GM21423 (cell line): Measurements from ENCODE around the gene HDHD5.

ENCODE experiments used
- ATAC-seq: cut with Tn5 transposase; IDR thresholded peaks from one replicate; pipeline ENCODE4 v1.9.1; 2021; ENCODE audit warnings: mild to moderate bottlenecking, moderate library complexity; ENCODE audit not compliant: unreplicated experiment

Gene HDHD5

DNA sequence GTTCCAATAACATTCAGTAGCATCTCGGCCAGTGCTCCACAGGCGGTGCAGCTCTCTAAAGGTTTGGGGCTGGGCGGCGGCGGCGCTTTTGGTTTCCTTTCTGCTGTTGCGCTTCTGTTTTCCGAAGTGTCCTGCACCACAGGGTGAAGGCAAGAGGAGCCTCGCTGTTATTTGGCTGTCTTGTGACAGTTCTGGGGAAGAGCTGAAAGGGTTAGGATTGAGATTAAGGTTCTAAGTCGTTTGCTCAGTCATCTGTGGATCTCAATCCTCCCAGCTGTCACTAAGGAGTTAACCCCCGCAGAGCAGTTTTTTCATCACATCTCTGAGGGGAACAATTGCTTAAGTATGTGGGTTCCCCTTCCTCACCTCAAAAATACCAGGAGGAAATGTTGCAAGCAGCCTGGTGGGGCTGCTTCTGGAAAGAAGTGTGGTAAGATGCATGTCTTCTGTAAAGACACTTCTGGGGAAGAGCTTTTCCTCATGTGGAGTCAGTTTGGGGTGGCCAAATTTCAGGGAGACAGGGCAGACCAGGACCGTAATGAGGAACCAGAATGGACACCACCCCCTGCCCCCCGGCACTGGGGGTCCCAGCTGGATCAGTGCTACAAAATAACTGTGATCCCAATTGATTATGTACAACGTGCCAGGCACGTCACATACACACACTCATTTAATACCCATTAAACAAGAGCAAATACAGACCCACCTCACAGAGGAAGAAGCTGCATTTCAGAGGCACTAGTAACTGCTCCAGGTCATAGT lies 52.1 kb downstream of the HDHD5 start:
- peak; percentile 55 for ATAC-seq

DNA sequence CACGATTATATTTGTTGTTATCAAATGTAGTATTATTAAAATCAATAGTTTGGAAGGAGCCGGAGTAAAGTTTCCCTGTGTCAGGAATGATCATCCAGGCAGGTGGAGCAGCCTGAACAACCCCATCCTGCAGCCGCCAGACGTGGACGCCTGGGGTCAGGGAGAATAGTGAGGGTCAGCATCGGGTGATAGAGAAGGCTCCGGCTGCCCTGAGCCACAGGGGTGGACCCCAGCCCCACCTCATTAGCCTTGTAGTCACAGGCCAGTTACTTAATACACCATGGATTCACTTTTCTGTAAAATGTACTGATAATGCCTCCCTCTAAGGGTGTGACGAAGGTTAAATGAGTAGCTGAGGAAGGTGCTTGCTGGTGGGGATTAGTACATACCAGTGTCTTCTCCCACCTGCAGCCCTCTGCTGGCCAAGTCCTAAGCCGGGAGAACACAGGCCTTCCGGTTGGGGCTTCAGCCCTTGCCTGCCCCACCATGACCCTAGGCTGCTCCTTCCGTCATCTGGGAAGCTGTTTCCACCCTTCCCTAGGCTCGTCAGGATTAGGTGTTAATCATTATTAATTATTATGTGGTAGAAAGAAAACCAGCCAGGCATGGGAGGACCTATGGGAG lies 52.8 kb downstream of the HDHD5 start:
- ATAC-seq: peak; percentile 29

DNA sequence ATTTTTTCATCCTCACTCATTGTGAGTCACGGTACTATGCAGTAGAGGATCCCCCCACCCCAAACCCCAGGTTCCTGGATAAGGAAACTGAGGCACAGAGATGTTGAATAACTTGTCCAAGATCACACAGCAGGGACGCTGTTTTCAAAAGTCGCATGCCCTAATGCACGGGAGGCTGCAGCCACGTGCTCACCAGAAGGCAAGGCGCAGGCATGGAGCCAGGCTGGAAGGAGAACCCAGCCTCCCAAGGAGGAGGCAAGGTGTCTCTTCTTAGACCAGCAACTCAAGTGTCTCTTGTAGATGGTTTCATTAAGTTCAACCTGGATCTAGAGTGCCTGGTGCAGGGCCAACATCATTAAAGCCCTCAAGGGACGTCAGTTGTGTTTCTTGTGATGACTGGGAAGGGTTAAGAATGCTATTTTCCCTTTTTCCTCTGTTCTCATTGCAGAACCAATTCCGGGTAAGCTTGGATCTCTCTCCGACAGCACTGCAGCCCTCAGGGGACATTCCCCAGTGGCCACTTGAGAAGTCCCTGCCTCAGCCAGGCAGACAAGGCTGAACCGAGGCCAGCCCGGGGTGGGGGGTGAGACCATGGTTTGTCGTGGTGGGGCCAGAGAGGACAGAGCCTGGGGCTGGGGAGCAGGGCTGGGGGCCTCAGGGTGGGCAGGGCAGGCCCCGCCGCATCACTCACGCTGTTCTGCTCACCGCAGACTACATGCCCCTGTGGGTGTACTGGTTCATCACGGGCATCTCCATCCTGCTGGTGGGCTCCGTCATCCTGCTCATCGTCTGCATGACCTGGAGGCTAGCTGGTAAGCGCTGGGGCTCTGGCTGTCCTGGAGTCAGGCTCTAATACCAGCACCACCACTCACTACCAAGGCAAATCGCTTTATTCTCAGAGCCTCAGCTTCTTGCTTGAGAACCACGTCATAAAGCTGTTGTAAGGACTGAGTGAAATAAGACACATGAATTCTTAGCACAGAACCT lies 53.6 kb downstream of the HDHD5 start:
- no peak for ATAC-seq

DNA sequence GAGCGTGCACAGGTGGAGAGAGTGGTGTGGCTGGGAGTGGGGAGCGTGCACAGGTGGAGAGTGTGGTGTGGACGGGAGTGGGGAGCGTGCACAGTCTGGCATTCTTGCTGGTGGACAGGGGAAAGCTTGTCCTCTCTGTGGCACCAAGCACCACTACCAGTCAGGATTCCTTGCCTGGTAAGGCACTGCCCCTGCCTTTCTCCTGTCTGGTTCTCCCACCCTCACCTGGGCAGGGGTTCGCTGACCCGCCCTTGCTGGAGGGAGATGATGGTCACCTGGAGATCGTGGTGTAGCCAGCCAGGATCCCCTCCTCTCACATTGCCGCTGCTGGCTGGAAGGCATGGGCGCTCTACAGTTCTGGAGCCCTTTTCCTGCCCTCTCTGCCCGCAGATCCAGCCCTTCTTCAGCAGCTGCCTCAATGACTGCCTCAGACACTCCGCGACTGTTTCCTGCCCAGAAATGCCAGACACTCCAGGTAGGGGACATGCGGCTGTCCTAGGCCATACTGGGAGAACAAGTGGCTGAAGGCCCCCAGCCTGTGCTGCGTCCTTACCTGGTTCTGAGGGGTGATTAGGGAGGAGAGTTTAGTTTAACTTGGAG lies 54.6 kb downstream of the HDHD5 start:
- ATAC-seq: no peak

DNA sequence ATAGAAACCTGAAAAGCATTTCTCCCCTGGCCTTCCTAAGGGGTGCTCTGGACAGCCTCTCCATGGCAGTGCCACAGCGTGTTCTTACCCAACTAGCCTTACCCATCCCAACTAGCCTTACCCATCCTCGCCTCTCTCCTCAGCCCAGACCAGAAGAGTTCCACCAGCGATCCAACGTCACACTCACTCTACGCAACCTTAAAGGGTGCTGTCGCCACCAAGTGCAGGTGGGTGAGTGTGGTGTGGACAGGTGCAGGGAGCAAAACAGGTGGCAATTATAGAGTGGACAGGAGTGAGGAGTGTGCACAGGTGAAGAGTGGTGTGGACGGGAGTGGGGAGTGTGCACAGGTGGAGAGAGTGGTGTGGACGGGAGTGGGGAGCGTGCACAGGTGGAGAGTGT lies 55.7 kb downstream of the HDHD5 start:
- no peak for ATAC-seq

DNA sequence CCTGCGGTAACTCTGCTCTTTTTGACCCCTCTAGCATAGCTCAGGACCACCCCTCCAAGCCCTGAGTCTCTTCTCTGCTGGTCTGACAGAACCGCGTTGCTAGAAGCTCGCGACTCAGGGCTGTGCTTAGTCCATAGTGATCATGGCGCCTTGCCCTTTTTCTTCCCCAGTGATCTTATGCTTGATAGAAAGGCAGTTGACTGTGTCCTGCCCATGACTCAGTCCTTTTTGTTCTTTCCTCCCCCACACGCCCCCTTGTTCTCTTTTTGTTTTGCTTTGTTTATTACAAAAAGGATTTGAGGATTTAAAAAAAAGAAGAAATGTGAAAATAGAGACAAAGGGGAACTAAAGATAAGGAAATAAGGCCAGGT lies 56.8 kb downstream of the HDHD5 start:
- ATAC-seq: no peak

DNA sequence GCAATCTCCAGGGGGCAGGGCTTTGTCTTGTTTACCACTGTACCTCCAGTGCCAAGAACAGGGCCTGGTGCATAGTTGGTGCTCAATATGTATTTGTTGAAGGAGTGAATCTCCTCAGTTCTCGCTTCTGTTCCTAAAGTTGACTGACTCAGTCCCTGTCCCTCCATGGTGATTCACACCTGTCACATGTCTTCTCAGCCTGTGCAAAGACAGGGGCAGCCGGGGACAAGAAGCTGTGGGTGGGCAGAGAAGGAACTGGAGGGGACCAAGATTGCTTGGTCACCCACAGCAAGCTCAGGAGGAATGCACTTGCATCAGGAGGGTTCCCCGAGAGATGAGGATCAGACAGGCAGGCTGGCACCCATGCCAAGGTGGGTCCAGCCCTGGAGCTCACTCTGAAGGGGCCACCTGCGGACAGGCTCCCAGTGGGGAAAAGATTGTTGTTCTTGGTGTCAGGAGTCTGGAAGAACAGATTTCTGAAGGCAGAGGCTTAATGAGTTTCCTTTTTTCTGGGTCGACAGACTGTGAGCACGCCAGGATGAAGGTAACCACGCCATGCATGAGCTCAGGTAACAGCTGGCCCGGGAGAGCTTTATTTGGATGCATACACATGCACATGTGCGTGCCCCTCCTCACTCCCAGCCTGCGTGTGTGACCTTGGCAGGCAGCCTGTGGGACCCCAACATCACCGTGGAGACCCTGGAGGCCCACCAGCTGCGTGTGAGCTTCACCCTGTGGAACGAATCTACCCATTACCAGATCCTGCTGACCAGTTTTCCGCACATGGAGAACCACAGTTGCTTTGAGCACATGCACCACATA lies 57.4 kb downstream of the HDHD5 start:
- ATAC-seq: no peak

DNA sequence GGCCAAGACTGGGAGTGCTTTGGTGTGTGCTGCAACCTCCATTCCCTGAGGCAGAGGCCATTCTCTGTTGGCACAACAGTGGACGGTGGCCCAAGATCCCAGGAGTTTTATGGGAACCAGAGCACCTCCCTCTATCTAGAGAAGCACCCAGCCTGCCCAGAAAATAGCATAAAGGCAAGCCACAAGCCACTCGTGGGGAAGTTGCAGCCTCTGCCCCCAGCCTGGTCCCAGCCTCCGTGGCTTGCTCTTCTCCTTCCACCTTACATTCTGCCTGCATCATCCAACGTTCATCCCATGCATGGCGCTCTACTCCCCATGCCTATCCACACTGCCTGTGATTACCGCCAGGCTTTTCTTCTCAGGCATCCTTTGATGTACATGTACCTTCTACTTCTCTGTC lies 58.5 kb downstream of the HDHD5 start:
- no peak for ATAC-seq

DNA sequence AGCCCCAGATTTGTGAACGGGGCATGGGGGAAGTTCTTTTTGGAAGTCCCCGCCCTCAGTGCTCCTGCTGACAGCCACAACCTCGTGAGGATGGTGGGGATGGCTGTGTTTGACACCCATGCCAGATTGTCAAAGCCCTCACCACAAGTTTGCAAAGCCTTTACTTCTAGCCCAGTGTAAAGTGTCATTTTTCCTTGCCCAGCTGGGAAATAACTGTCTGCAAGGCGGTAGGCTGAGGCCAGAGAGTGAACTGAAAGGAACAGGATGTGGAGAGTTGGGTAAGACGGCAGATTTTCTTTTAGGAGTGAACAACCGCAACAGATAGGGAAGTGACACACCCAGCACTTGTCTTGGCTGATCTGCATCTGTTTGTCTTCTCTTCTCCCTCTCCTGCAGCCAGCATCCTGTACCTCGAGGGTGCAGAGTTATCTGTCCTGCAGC lies 60.7 kb downstream of the HDHD5 start:
- ATAC-seq: no peak

DNA sequence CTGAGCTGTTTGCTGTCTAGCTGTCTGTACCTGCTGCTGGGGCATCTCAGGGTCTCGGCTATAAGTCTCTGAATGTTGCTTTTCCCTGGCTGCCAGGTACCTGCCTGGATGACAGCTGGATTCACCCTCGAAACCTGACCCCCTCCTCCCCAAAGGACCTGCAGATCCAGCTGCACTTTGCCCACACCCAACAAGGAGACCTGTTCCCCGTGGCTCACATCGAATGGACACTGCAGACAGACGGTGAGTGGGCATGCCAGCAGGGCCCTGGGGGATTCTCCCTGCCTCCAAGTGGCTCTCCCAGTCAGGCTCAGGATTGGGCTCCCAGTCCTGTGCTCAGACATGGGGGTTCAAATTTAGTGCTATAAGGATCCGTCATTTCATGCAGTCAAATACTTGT lies 61.4 kb downstream of the HDHD5 start:
- no peak for ATAC-seq

DNA sequence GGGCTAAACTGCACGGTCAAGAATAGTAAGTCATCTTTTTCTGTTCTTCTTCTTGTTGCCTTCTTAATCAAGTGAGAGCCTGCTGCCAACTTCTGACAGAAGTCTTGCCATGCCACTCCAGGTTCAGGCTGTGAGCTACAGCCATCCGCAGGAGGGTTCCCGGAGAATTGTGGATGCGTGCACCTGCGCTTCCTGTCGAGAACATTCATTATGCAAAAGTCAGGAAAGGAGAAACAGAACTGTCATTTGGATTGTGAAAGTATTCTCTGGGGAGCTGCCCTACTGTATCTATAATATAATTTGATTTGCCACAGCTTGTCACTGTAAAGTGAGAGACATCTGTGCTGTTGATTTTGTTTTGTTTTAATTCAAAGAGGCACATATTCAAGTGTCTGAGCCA lies 62.0 kb downstream of the HDHD5 start:
- ATAC-seq: no peak

DNA sequence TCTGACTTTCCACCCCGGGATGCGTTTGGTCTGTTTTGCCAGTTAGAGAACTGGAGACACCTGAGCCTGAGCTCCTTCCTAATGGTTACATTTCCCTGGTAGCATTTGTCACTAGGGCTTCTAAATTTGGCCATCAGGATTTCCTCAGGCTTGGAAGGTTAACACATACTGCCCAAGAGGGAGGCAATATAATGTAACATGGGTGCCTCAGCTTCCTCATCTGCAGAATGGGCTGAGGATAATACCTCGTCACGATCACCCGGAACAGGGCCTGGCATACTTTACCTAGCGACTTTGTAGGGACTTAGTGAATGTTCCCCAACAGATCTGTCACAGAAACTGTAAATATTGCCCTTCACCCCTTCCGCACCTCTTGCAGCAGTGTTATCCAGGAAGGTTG lies 63.0 kb downstream of the HDHD5 start:
- no peak for ATAC-seq

DNA sequence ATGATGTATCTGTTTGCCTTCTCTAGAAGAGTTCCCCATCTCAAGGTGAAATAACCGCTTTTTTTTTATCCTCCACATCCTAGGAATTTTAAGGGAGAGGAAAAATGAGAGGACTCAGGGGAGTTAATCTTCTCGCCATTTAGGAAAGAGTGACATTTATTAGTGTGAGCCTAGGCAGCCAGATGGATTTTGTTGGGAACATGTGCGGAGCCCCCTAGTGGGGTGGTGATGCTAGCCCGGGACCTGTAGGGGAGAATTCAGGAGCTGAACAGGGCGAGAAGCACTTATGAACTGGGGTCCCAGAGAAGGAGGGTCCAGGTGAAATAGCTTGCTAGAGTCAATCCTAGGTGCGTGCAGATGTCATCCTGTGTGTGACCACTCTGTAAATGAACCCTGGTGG lies 63.5 kb downstream of the HDHD5 start:
- ATAC-seq: no peak

DNA sequence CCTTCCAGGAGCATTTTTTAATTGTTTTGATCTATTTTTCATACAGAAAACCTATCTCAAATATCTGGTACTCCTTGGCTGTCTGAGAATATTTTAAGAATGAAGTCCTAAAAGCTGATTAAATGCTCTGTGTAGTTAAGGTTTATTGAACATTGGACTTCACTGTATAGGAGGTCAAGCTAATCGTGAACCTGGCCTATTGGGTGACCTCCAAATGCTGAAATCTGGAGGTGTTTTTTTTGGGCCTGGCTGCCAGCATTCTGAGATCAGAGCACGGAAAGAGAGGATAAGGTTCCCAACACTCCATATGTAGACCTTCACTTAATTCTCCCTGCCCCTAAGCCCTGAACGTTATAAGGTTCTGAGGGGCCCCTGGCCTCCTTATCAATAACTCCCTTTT lies 66.0 kb downstream of the HDHD5 start:
- ATAC-seq: no peak

DNA sequence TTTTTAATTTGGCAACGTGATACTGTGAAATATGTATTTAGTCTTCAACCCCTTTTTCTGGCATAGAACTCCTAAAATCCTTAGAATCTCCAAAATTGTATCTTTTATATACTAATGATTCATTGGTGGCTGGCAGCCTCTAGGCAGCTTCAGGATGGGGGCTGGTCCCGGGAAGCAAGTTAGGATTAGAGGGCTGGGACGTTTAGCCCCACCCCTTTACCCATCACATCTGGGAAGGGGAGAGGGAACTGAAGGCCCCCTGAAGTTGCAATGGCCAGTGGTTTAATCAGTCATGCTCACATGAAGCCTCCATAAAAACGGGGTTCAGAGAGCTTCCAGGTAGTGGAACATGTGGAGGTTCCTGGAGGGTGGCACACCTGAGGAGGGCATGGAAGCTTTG lies 67.2 kb downstream of the HDHD5 start:
- ATAC-seq: no peak

DNA sequence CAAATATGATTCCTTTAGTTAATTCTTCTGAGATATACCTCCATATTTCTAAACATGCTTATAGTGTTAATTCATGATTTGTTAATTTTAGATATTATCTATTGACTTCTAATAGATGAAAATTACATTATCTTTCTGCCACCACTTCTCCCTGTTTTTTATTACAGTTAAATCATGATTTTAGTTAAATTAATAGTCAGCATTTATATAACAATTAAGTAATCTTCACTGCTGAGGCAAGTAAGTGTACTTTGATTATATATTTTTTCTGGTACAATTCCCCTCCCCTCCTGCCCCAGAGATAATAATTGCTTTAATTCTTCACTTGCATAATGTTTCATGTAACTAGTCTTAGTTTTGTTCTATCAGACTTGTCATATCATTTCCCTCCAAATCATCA lies 68.5 kb downstream of the HDHD5 start:
- no peak for ATAC-seq
